K562 (cell line): ENCODE results near the gene GKAP1. TPM values are rescaled to one million over a fixed set of nuclear protein-coding genes. Genes with fewer than 3 reads are reported as not detected.
A peak's percentile ranks its signal among the peaks of the same experiment; 100 is the strongest.

Experiments used
- ARID3A ChIP-seq: IDR thresholded peaks from 2 replicates; pipeline ENCODE4 v1.6.1; 2012; ENCODE audit warnings: low read depth, low read length, improper control_type of control experiment, borderline replicate concordance
- CHCHD3 ChIP-seq: fragments of 250-450 bp; sonication (Bioruptor Pico); IDR thresholded peaks from 2 replicates; pipeline ENCODE4 v2.1.2; 2022; ENCODE audit warnings: mild to moderate bottlenecking
- CHD2 ChIP-seq: IDR thresholded peaks from 2 replicates; pipeline ENCODE4 v1.6.1; 2011; ENCODE audit warnings: low read depth, low read length
- DPF2 ChIP-seq: fragments of 450-650 bp; IDR thresholded peaks from 2 replicates; pipeline ENCODE4 v1.6.1; 2016
- E2F4 ChIP-seq: sonication (generic); formaldehyde crosslinking; IDR thresholded peaks from 2 replicates; pipeline ENCODE4 v1.8.0; 2022; ENCODE audit warnings: mild to moderate bottlenecking, low read depth, missing genetic modification reagents
- FOSL1 ChIP-seq: fragments of 200-800 bp; sonication (Bioruptor generic); conservative IDR thresholded peaks from 2 replicates; pipeline ENCODE4 v1.6.1; 2016; ENCODE audit warnings: missing genetic modification characterization, missing compliant biosample characterization
- JUNB ChIP-seq: fragments of 450-650 bp; formaldehyde crosslinking; conservative IDR thresholded peaks from 2 replicates; pipeline ENCODE4 v1.4.0; 2020; ENCODE audit warnings: mild to moderate bottlenecking
- KLF13 ChIP-seq: fragments of 450-650 bp; IDR thresholded peaks from 2 replicates; pipeline ENCODE4 v1.6.1; 2016; ENCODE audit warnings: missing genetic modification characterization, low read depth, mild to moderate bottlenecking, missing compliant biosample characterization, moderate library complexity, borderline replicate concordance
- L3MBTL2 ChIP-seq: fragments of 450-650 bp; IDR thresholded peaks from 2 replicates; pipeline ENCODE4 v1.6.1; 2016; ENCODE audit warnings: mild to moderate bottlenecking, moderate library complexity
- NFE2 ChIP-seq: IDR thresholded peaks from 2 replicates; pipeline ENCODE4 v1.6.1; 2014; ENCODE audit warnings: antibody characterized with exemption, low read depth
- PHF8 ChIP-seq: fragments of 200-600 bp; sonication (generic); IDR thresholded peaks from 2 replicates; pipeline ENCODE4 v1.6.1; 2012; ENCODE audit warnings: mixed run types, mild to moderate bottlenecking, inconsistent platforms, low read length, moderate library complexity, borderline replicate concordance
- TFAM ChIP-seq: fragments of 250-450 bp; sonication (Bioruptor Pico); conservative IDR thresholded peaks from 2 replicates; pipeline ENCODE4 v1.5.0; 2021; ENCODE audit warnings: mild to moderate bottlenecking, moderate library complexity
- THAP12 ChIP-seq: fragments of 250-450 bp; sonication (Bioruptor Pico); IDR thresholded peaks from 2 replicates; pipeline ENCODE4 v1.9.0; 2021; ENCODE audit warnings: mild to moderate bottlenecking, inconsistent platforms
- ZBTB12 ChIP-seq: fragments of 250-450 bp; sonication (Bioruptor Pico); IDR thresholded peaks from 2 replicates; pipeline ENCODE4 v1.4.0; 2020
- ZBTB43 ChIP-seq: sonication (generic); formaldehyde crosslinking; IDR thresholded peaks from 2 replicates; pipeline ENCODE4 v1.8.0; 2023; ENCODE audit warnings: mild to moderate bottlenecking, missing genetic modification reagents
- ZBTB5 ChIP-seq: fragments of 450-650 bp; IDR thresholded peaks from 2 replicates; pipeline ENCODE4 v1.6.1; 2017; ENCODE audit warnings: antibody characterized with exemption
- ZNF175 ChIP-seq: fragments of 200-800 bp; sonication (Bioruptor generic); IDR thresholded peaks from 2 replicates; pipeline ENCODE4 v1.6.1; 2016; ENCODE audit warnings: low read depth, mild to moderate bottlenecking, missing genetic modification characterization, missing compliant biosample characterization
- polyA plus RNA-seq, 8 experiments: library from polyadenylated mRNA; depleted of rRNA in 4 of 8; stranded (reverse) in 5 of 8; unstranded in 3 of 8; fragments of >200 nt; fragmentation: Nextera tagmentation in 2 of 8; fragmentation: Illumina TruSeq in 1 of 8; extraction: Ambion mirVana in 2 of 8; extraction: Trizol in 1 of 8; gene quantifications; 2 replicates each; pipeline versions ENCODE4 v1.2.1 to v1.2.3, GENCODE V29; 2011 to 2014; ENCODE audit warnings: inconsistent platforms in 1 of 8, missing spikeins in 1 of 8
- total RNA-seq, 7 experiments: library from RNA; depleted of rRNA in 6 of 7; stranded (reverse); fragments of >200 nt in 6 of 7; fragmentation: Illumina TruSeq in 2 of 7; extraction: Trizol in 2 of 7; gene quantifications; 2 replicates each; pipeline versions ENCODE4 v1.2.1 to v1.2.3, GENCODE V29; 2011 to 2021; ENCODE audit warnings: low replicate concordance in 1 of 7

The GKAP1 gene
- total and polyA plus RNA-seq, 9 of the 15 experiments (the other 6 are each of a cell fraction or from before 2014, with no cell fraction given), result 1.0 to 3.8 (median 2.7) TPM

- TF ChIP-seq ZBTB12 (CRISPR knock-in tag) (peak; percentile 93), L3MBTL2 (peak; percentile 76; the same call in 1 of the 2 replicates), ARID3A (no peak), THAP12 (CRISPR knock-in tag) (peak; percentile 91), FOSL1 (tag) (peak; percentile 61), ZBTB43 (no peak), ZBTB5 (no peak), PHF8 (peak; percentile 85; the same call in 1 of the 2 replicates), E2F4 (CRISPR knock-in tag) (no peak), CHD2 (peak; percentile 37; the same call in 1 of the 2 replicates), CHCHD3 (CRISPR knock-in tag) (peak; percentile 50; the same call in 1 of the 2 replicates), TFAM (no peak), ZNF175 (CRISPR knock-in tag) (0 out of 2 replicates have a peak, but pooled peaks have one; percentile 27), JUNB (CRISPR knock-in tag) (peak; percentile 71), KLF13 (tag) (no peak), NFE2 (peak; percentile 86), DPF2 (0 out of 2 replicates have a peak, but pooled peaks have one; percentile 34)
Observed at GRCh38 chr9:83707768-83708514, 109.6 kb downstream of the GKAP1 start, which contains the start of gene UBQLN1 (continued).
